ENCODE data around the gene KRTAP10-12.

- TF ChIP-seq CTCF (IDR thresholded peaks at IDR 0.05; ENCODE audit: poor library complexity): no peak
- no peak for TF ChIP-seq EZH2 (IDR thresholded peaks at IDR 0.05; ENCODE audit: borderline replicate concordance)
These were observed 42.3 kb downstream of the KRTAP10-12 start for GRCh38 chr21:44739316-44739715.
